ACHN (cell line): ENCODE data around the gene ELMOD1.

Source experiments
- DNase-seq: peaks from one replicate; pipeline ENCODE4 v3.0.0-alpha.2; 2015
- in situ Hi-C: cut with HindIII; loops from 2 replicates; pipeline ENCODE4 v1.10.0; 2017; ENCODE audit warnings: low sequenced_read_pairs, low pct_ligation_motif_present, low pct_unique_long_range_greater_than_20kb

The ELMOD1 gene

GRCh38 chr11:107623183-107623582 lies 32.2 kb downstream of the ELMOD1 start:
- no peak for DNase-seq
- in situ Hi-C loops = no loop called here

DNA sequence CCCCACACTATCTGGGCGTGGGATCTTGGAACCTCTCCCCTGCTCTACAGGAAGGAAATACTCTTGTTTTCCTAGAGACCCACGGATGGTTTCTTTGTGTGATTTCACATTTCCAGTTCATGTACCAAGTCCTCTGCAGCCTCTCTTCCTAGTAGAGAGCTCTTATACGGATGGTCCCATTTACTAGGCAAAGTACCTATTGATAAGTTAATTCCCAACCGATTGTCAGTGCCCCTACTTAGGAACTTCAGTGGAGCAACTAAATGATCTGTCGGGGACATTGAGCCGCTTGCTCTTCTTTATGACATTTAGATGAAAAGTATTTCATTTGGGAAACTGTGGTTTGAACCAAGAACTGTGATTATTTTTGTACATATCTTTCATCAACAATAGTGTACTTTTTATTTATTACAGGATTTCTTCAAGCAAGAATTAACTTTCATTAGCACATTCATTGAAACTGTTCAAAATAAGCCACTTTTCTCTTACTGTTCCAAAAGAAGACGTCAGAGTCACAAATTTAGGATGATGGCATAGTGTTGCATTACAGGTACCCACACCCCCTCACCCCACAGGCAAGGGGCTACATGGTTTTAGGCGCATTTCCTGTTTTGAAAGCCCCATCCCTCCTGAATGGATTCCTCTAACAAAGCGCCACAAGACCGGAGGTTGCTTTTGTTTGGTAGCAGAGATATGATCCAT lies 34.2 kb downstream of the ELMOD1 start:
- in situ Hi-C loops = no loop called here
- DNase-seq = no peak

GRCh38 chr11:107625685-107625989 lies 34.7 kb downstream of the ELMOD1 start:
- in situ Hi-C loops = no loop called here
- DNase-seq = no peak

GRCh38 chr11:107631043-107631442 lies 40.1 kb downstream of the ELMOD1 start:
- DNase-seq = no peak
- in situ Hi-C loops = no loop called here

GRCh38 chr11:107631931-107632330 lies 41.0 kb downstream of the ELMOD1 start:
- no peak for DNase-seq
- in situ Hi-C loops = no loop called here

- no peak for DNase-seq
- in situ Hi-C loops = no loop called here
These were observed 55.8 kb downstream of the ELMOD1 start for GRCh38 chr11:107646783-107647182.

DNA sequence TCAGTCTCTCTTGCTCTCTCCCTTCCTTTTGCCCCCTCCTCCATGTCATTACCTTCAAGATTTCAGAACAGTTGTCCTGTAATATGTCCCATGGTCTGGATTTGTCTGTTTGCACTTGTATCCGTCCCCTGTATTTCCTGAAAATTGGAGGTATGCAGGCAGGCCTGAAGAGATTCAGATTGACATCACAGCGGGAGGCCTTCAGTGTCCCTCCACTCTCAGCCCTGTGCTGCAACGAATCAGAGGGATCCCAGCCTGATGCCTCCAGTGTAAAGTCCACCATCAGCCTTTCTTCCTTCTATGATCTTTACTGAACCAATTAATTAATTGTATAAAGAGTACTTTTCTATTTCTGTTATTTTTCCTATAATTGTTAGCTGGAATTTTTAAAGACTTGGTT lies 57.3 kb downstream of the ELMOD1 start:
- in situ Hi-C loops = no loop called here
- no peak for DNase-seq

DNA sequence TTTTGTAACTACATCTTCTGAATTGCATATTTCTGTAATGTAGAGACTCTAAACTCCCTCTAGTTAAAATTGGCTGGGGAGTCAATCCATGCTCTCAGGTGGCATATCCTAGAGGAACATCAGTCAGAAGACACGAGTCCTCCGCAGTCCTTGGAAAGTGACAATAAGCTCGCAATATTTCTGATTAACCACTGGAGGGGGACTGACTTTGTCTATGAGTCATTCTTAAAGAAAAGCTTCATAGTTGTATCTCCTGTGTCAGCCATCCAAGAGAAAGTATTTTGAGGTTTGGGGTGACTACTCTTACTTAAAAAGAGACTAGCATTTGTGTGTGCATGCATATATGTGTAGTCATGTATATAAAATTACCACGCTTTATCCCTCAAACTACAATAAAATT lies 60.7 kb downstream of the ELMOD1 start:
- peak; percentile 10 for DNase-seq
- in situ Hi-C loops = no loop called here

GRCh38 chr11:107653076-107653475 lies 62.1 kb downstream of the ELMOD1 start:
- in situ Hi-C loops = no loop called here
- DNase-seq = no peak

GRCh38 chr11:107655602-107656001 lies 64.7 kb downstream of the ELMOD1 start:
- DNase-seq = no peak
- in situ Hi-C loops = no loop called here

- in situ Hi-C loops = no loop called here
- DNase-seq = no peak
These were observed 68.4 kb downstream of the ELMOD1 start for GRCh38 chr11:107659310-107659709.

- no peak for DNase-seq
- in situ Hi-C loops = no loop called here
These were observed 69.1 kb downstream of the ELMOD1 start for GRCh38 chr11:107660066-107660465.

DNA sequence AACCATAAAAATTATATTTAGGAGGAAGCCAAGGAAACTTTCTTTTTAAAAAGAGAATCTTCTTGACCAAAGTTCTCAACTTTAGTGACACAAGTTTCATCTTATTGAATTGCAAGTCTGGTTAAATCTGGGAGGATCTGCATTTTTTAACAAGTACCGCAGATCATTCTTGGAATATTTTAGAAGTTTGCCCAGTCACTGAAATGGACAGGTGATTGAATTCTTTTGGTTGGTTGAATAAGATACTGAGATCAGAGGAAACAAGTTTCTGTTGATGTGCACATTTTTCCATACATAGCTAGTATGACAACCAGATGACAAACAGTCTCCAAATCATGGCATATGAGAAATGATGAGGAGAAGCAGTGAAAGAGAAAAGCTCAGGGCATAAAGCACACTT lies 70.7 kb downstream of the ELMOD1 start:
- no peak for DNase-seq
- in situ Hi-C loops = no loop called here

GRCh38 chr11:107665018-107665417 lies 74.1 kb downstream of the ELMOD1 start:
- DNase-seq = no peak
- in situ Hi-C loops = no loop called here

DNA sequence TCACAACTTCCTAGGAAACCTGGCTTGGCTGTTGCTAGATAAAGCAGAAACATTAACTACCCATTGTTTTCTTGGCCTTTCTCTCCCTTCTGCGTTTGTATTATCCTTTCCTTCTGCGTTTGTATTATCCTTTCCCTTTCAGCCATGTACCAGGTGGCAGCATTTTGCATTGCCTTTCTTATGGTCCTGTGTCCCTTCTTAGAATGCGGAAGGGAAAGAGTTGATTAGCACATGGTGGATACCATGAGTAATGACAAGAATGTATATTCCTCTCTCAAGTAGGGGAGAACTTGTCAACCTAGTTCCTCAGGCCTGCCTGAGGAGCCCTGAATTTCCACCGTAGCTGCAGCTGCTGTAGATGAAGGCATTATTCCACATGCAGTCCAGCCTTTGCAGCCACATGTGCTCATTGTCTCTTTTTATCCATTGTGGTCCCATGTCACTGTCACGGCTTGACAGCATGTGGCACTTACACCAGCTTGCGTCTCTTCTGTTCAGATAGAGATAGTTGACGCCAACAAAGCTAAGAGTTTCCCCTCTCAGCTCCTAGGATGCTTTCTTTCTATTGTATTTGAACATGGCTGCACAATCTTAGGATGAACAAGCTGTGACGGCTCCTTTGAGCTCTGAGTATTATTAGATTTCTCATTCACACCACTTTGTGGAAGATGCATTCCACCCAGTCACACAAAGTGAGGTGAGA lies 76.1 kb downstream of the ELMOD1 start:
- DNase-seq = no peak
- in situ Hi-C loops = no loop called here

- in situ Hi-C loops = no loop called here
- no peak for DNase-seq
These were observed 78.3 kb downstream of the ELMOD1 start for GRCh38 chr11:107669191-107669740.

DNA sequence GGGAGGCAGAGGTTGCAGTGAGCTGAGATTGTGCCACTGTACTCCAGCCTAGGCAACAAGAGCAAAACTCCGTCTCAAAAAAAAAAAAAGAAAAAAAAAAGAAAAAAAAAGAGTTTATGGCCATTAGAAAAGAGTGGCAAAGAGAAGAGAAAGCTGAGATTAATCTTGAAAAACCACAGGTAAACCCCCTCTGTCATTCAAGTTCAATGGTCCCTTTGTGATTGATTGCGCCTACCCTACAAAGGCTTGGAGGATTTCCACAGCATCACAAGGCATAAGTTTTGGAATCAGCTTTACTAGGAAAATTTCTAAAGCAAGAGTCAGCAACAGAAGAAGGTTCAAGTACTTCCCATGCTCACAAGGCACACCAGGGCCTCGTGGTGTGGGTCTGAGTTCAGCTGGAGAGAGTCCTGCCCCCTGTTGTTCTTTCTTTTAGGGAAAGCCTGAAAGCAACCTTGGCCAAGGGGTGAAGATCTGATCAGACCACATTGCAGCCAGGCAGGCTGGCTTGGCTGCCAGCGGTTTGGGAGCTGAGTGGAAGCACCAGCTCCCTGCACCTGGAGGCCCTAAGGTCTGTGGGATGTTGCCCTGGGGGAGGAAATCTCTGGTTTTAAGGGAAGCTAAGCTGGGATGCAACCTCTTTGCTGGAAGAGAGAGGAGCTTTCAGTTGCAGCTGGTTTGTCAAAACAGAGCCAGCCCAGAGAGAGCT lies 79.1 kb downstream of the ELMOD1 start:
- DNase-seq = no peak
- in situ Hi-C loops = no loop called here

DNA sequence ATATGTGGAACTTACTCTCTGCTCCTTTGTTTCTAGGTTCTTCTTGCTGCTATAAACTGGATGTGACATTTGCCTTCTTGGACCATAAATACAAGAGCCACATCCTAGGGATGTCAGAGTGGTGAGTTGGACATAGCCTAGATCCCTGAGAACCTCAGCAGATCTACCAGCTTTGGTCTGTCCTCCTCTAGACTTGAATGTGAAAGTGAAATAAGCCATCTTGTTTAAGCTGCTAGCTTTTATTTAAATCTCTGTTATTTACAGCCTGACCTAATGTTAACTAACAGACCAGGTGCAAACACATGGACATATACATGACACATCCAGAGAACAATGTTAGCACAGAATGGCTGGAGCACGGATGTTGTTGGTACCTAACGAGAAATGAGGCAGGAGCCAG lies 85.0 kb downstream of the ELMOD1 start:
- no peak for DNase-seq
- in situ Hi-C loops = no loop called here

GRCh38 chr11:107676336-107677057 lies 85.5 kb downstream of the ELMOD1 start:
- in situ Hi-C loops = no loop called here
- no peak for DNase-seq
